Body of pancreas (tissue), 4 donors: ENCODE results near the gene DEPDC4.

ENCODE experiments used
- CTCF ChIP-seq, 7 experiments: fragments of 450-650 bp in 4 of 7; fragments of 200-600 bp in 3 of 7; sonication (generic) in 3 of 7; IDR thresholded peaks; one replicate each; pipeline ENCODE4 v1.5.1; 2016 to 2019; ENCODE audit warnings: antibody characterized with exemption in 7 of 7
- POLR2A ChIP-seq, 3 donors: fragments of 450-650 bp; IDR thresholded peaks; one replicate each; pipeline ENCODE4 v1.6.1; 2016; ENCODE audit warnings: antibody characterized with exemption in 3 of 3, mild to moderate bottlenecking in 2 of 3

GRCh38 chr12:100263131-100263530 lies 3.7 kb downstream of the DEPDC4 start:
- no peak for TF ChIP-seq CTCF (IDR thresholded peaks at IDR 0.05)
- no peak for TF ChIP-seq POLR2A (IDR thresholded peaks at IDR 0.05)
